HepG2 (cell line): ENCODE data around the gene FAM168A. TPM values are rescaled to one million over a fixed set of nuclear protein-coding genes. Genes with fewer than 3 reads are reported as not detected.

ENCODE experiments used
- CAMTA2 ChIP-seq: sonication (generic); formaldehyde crosslinking; IDR thresholded peaks from 2 replicates; pipeline ENCODE4 v1.4.0; 2020; ENCODE audit warnings: mild to moderate bottlenecking, missing genetic modification reagents, borderline replicate concordance
- GTF2F1 ChIP-seq: fragments of 150-350 bp; IDR thresholded peaks from 2 replicates; pipeline ENCODE4 v1.6.1; 2014; ENCODE audit warnings: low read length
- HMG20A ChIP-seq: IDR thresholded peaks from 2 replicates; pipeline ENCODE4 v1.6.1; 2016; ENCODE audit warnings: borderline replicate concordance
- HNRNPK ChIP-seq: fragments of 200-400 bp; formaldehyde crosslinking; IDR thresholded peaks from 2 replicates; pipeline ENCODE4 v1.6.1; 2018; ENCODE audit warnings: low read length, low read depth, moderate library complexity, mild to moderate bottlenecking; ENCODE audit not compliant: poor library complexity, severe bottlenecking
- HOXD1 ChIP-seq: sonication (generic); formaldehyde crosslinking; IDR thresholded peaks from 2 replicates; pipeline ENCODE4 v1.5.0; 2020; ENCODE audit warnings: missing genetic modification reagents
- IRF2 ChIP-seq: IDR thresholded peaks from 2 replicates; pipeline ENCODE4 v1.6.1; 2018; ENCODE audit warnings: missing genetic modification reagents, missing compliant biosample characterization
- IRX3 ChIP-seq: sonication (generic); formaldehyde crosslinking; IDR thresholded peaks from 2 replicates; pipeline ENCODE4 v1.8.1; 2023; ENCODE audit warnings: mild to moderate bottlenecking, low read depth, missing genetic modification reagents, borderline replicate concordance
- KDM4B ChIP-seq: sonication (generic); formaldehyde crosslinking; IDR thresholded peaks from 2 replicates; pipeline ENCODE4 v1.4.0; 2020; ENCODE audit warnings: missing genetic modification reagents
- NFE2L2 ChIP-seq: fragments of 150-350 bp; IDR thresholded peaks from 2 replicates; pipeline ENCODE4 v1.6.1; 2014; ENCODE audit warnings: low read length
- NFKB2 ChIP-seq: sonication (generic); formaldehyde crosslinking; IDR thresholded peaks from 2 replicates; pipeline ENCODE4 v1.4.0; 2020; ENCODE audit warnings: missing genetic modification reagents, borderline replicate concordance
- SETDB1 ChIP-seq: sonication (generic); formaldehyde crosslinking; IDR thresholded peaks from 2 replicates; pipeline ENCODE4 v1.5.1; 2020; ENCODE audit warnings: missing genetic modification reagents, mild to moderate bottlenecking, borderline replicate concordance
- SIN3A ChIP-seq: IDR thresholded peaks from 2 replicates; pipeline ENCODE4 v1.6.1; 2011; ENCODE audit warnings: low read depth, mild to moderate bottlenecking, control low read depth, low read length, borderline replicate concordance
- SP1 ChIP-seq, 2 experiments: fragments of 450-650 bp in 1 of 2; sonication (generic) in 1 of 2; formaldehyde crosslinking in 1 of 2; IDR thresholded peaks; 2 replicates each; pipeline versions ENCODE4 v1.4.0 to v1.6.1; 2016 to 2020; ENCODE audit warnings: missing genetic modification reagents in 1 of 2
- TFDP2 ChIP-seq: sonication (generic); formaldehyde crosslinking; IDR thresholded peaks from 2 replicates; pipeline ENCODE4 v1.4.0; 2020; ENCODE audit warnings: missing genetic modification reagents
- THAP11 ChIP-seq: IDR thresholded peaks from 2 replicates; pipeline ENCODE4 v1.6.1; 2016; ENCODE audit warnings: missing biosample characterization, missing genetic modification reagents
- TSC22D2 ChIP-seq: sonication (generic); formaldehyde crosslinking; IDR thresholded peaks from 2 replicates; pipeline ENCODE4 v1.5.1; 2020; ENCODE audit warnings: missing genetic modification reagents, mild to moderate bottlenecking, borderline replicate concordance
- XBP1 ChIP-seq: sonication (generic); formaldehyde crosslinking; IDR thresholded peaks from 2 replicates; pipeline ENCODE4 v1.5.0; 2020; ENCODE audit warnings: missing genetic modification reagents
- ZBTB44 ChIP-seq: sonication (generic); formaldehyde crosslinking; IDR thresholded peaks from 2 replicates; pipeline ENCODE4 v1.4.0; 2020; ENCODE audit warnings: missing genetic modification reagents
- ZC3H13 ChIP-seq: sonication (generic); formaldehyde crosslinking; IDR thresholded peaks from 2 replicates; pipeline ENCODE4 v1.8.1; 2023; ENCODE audit warnings: mild to moderate bottlenecking, missing genetic modification reagents, moderate library complexity
- ZFP37 ChIP-seq: sonication (generic); formaldehyde crosslinking; IDR thresholded peaks from 2 replicates; pipeline ENCODE4 v1.4.0; 2020; ENCODE audit warnings: missing genetic modification reagents, borderline replicate concordance
- ZFP41 ChIP-seq: sonication (generic); formaldehyde crosslinking; IDR thresholded peaks from 2 replicates; pipeline ENCODE4 v1.4.0; 2020; ENCODE audit warnings: mild to moderate bottlenecking, missing genetic modification reagents, borderline replicate concordance
- ZNF121 ChIP-seq: sonication (generic); formaldehyde crosslinking; IDR thresholded peaks from 2 replicates; pipeline ENCODE4 v1.5.0; 2020; ENCODE audit warnings: mild to moderate bottlenecking, missing genetic modification reagents
- ZNF33A ChIP-seq: sonication (generic); formaldehyde crosslinking; IDR thresholded peaks from 2 replicates; pipeline ENCODE4 v1.5.1; 2020; ENCODE audit warnings: missing genetic modification reagents, mild to moderate bottlenecking, moderate library complexity, borderline replicate concordance
- ZNF383 ChIP-seq: sonication (generic); formaldehyde crosslinking; IDR thresholded peaks from 2 replicates; pipeline ENCODE4 v1.4.0; 2020; ENCODE audit warnings: missing genetic modification reagents, mild to moderate bottlenecking, borderline replicate concordance
- ZNF550 ChIP-seq: sonication (generic); formaldehyde crosslinking; IDR thresholded peaks from 2 replicates; pipeline ENCODE4 v1.4.0; 2020; ENCODE audit warnings: mild to moderate bottlenecking, missing genetic modification reagents, borderline replicate concordance
- ZNF576 ChIP-seq: sonication (generic); formaldehyde crosslinking; IDR thresholded peaks from 2 replicates; pipeline ENCODE4 v1.4.0; 2020; ENCODE audit warnings: mild to moderate bottlenecking, missing genetic modification reagents
- ZNF724P ChIP-seq: sonication (generic); formaldehyde crosslinking; IDR thresholded peaks from 2 replicates; pipeline ENCODE4 v1.8.0; 2022; ENCODE audit warnings: missing genetic modification reagents, borderline replicate concordance
- ZNF780A ChIP-seq: sonication (generic); formaldehyde crosslinking; IDR thresholded peaks from 2 replicates; pipeline ENCODE4 v1.8.0; 2022; ENCODE audit warnings: mild to moderate bottlenecking, missing genetic modification reagents, moderate library complexity
- ZNF839 ChIP-seq: sonication (generic); formaldehyde crosslinking; IDR thresholded peaks from 2 replicates; pipeline ENCODE4 v1.4.0; 2020; ENCODE audit warnings: missing genetic modification reagents, mild to moderate bottlenecking, borderline replicate concordance
- polyA plus RNA-seq, 8 experiments: library from polyadenylated mRNA; depleted of rRNA in 3 of 8; stranded (reverse) in 7 of 8; unstranded in 1 of 8; fragments of >200 nt; fragmentation: Illumina TruSeq in 4 of 8; extraction: Trizol in 4 of 8; gene quantifications; 2 replicates each; pipeline versions ENCODE4 v1.2.1 to v1.2.3, GENCODE V29; 2011 to 2016; ENCODE audit warnings: low read depth in 4 of 8, missing spikeins in 1 of 8, mixed read lengths in 1 of 8; ENCODE audit not compliant: insufficient read depth in 1 of 8
- total RNA-seq, 5 experiments: library from RNA; depleted of rRNA; stranded (reverse); fragments of >200 nt; fragmentation: Illumina TruSeq; extraction: Trizol; gene quantifications; 2 replicates each; pipeline ENCODE4 v1.2.3, GENCODE V29; 2016; ENCODE audit warnings: low read depth in 1 of 5

FAM168A gene
- total and polyA plus RNA-seq, 2 of the 13 experiments (the other 11 are each of a cell fraction or from before 2014, with no cell fraction given), result 13.9 to 15.8 TPM

DNA sequence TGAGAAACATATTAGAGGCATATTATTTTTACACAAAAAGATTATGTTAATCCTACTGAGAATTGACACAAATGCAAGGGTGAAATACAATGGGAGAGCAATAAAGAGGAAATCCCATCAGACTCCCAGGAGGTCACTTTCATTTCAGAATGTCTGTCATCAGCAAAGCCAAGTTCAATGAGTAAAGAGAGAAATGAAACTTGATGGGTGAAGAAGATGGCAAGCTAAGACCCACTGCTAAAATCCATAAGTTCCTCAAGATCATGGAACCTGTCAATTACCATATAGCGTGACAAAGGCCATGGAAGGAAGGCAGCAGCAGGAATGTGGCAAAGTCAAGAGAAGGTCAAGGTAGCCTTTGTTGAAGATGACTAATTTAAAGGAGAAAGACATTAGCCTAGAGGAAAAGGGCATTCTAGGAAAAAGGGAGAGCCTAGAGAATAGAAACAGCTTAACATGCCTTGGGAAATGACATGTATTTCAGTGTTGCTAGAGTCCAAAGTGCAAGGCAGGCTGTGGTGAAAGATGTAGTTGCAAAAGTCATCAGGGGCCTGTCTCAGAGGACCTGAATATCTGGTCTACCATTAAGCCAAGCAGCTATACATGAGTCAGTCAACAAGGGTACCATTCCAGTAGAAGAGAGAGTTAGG, 43.1 kb downstream of the FAM168A start (continued):
- TF ChIP-seq TSC22D2 (no peak), IRF2 (CRISPR knock-in tag) (0 out of 2 replicates have a peak, but pooled peaks have one; percentile 13), ZNF121 (CRISPR knock-in tag) (no peak), NFKB2 (CRISPR knock-in tag) (no peak), KDM4B (CRISPR knock-in tag) (no peak), SIN3A (no peak), ZNF780A (CRISPR knock-in tag) (no peak), SETDB1 (no peak), IRX3 (CRISPR knock-in tag) (no peak), ZC3H13 (CRISPR knock-in tag) (no peak), THAP11 (CRISPR knock-in tag) (peak; percentile 63; the same call in 1 of the 2 replicates), HNRNPK (no peak), NFE2L2 (no peak), GTF2F1 (no peak), ZNF724P (CRISPR knock-in tag) (no peak), HOXD1 (no peak), ZFP41 (CRISPR knock-in tag) (no peak), ZNF383 (no peak), CAMTA2 (no peak), ZNF576 (CRISPR knock-in tag) (no peak), SP1 (IDR thresholded peaks at IDR 0.05) (no peak), SP1 (CRISPR knock-in tag; IDR thresholded peaks at IDR 0.05) (no peak), ZFP37 (CRISPR knock-in tag) (no peak), XBP1 (CRISPR knock-in tag) (no peak), ZNF550 (CRISPR knock-in tag) (no peak), ZNF33A (no peak), TFDP2 (CRISPR knock-in tag) (no peak), HMG20A (no peak; the same call in 1 of the 2 replicates), ZNF839 (CRISPR knock-in tag) (no peak), ZBTB44 (CRISPR knock-in tag) (no peak)
